Glomerular endothelial cell (primary cell): ENCODE measurements around the gene USP36. TPM values are rescaled to one million over a fixed set of nuclear protein-coding genes. Genes with fewer than 3 reads are reported as not detected.

ENCODE experiments used
- DNase-seq: peaks from one replicate; pipeline ENCODE4 v3.0.0-alpha.2; 2011; ENCODE audit warnings: low read depth, low spot score; ENCODE audit errors: extremely low read depth
- total RNA-seq: library from RNA; depleted of rRNA; stranded (reverse); fragments of >200 nt; gene quantifications from 2 replicates; pipeline ENCODE4 v1.2.3, GENCODE V29; 2015

Gene USP36
- total RNA-seq, 1 donor from 2014 or later: 41.2 TPM

- no peak for DNase-seq
These were observed 94.2 kb downstream of the USP36 start for GRCh38 chr17:78746263-78746948.

Other genes with a start within 250 kb of the USP36 start
- gene CYTH1, start 58.5 kb downstream of the USP36 start, total RNA-seq: 45.6 and 61.6 TPM in 2 replicates
- 1.0 and 3.7 TPM in 2 replicates for gene CEP295NL, start 62.4 kb upstream of the USP36 start, total RNA-seq
- gene TIMP2, start 84.6 kb upstream of the USP36 start, total RNA-seq: 278 and 322 TPM in 2 replicates
- 107 and 129 TPM in 2 replicates for gene LGALS3BP, start 139.1 kb upstream of the USP36 start, total RNA-seq
- gene CANT1, start 168.9 kb upstream of the USP36 start, total RNA-seq: 62.4 and 65.3 TPM in 2 replicates
- 5.5 and 7.3 TPM in 2 replicates for gene C1QTNF1, start 183.4 kb upstream of the USP36 start, total RNA-seq
- 10.8 and 19.8 TPM in 2 replicates for gene ENGASE, start 234.0 kb upstream of the USP36 start, total RNA-seq